ENCODE results near the gene USP15.
"Not testable (repeated sequence)": the region's sequence is repeated elsewhere in the genome, so short reads cannot be mapped to it uniquely, and the experiment has no call there.

USP15 gene

DNA sequence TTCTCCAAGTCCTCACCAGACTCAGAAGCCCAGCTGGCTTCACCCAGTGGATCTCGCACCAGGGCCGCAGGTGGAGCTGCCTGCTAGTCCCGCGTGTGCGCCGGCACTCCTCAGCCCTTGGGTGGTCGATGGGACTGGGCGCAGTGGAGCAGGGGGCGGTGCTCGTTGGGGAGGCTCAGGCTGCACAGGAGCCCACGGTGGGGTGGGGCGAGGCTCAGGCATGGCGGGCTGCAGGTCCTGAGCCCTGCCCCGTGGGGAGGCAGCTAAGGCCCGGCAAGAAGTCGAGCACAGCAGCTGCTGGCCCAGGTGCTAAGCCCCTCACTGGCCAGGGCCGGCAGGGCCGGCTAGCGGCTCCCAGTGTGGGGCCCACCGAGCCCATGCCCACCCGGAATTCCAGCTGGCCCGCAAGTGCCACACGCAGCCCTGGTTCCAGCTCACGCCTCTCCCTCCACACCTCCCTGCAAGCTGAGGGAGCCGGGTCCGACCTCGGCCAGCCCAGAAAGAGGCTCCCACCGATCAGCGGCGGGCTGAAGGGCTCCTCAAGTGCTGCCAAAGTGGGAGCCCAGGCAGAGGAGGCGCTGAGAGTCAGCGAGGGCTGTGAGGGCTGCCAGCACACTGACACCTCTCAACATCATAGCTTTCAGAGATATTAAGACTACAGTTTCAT lies 201.1 kb downstream of the USP15 start:
- not testable (repeated sequence) for DNase-seq

DNA sequence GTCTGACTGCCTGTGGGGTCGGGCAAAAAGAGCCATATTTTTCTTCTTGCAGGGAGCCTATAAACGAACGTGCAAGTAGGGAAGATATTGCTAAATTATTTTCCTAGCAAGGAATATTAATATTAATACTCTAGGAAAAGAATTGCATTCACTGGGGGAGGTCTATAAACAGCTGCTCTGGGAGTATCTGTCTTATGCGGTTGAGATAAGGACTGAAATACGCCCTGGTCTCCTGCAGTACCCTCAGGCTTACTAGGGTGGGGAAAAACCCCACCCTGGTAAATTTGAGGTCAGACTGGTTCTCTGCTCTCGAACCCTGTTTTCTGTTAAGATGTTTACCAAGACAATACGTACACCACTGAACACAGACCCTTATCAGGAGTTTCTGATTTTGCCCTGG lies 203.0 kb downstream of the USP15 start:
- DNase-seq, result peak; percentile 27
